HepG2 (cell line): ENCODE results near the gene LTK. TPM values are rescaled to one million over a fixed set of nuclear protein-coding genes. Genes with fewer than 3 reads are reported as not detected.

ENCODE experiments used
- CCAR2 ChIP-seq: fragments of 200-400 bp; formaldehyde crosslinking; optimal IDR thresholded peaks from 2 replicates; pipeline ENCODE3; 2018; ENCODE audit warnings: low read depth, mild to moderate bottlenecking, low read length, moderate library complexity
- CEBPB ChIP-seq: IDR thresholded peaks from 2 replicates; pipeline ENCODE4 v1.6.1; 2011; ENCODE audit warnings: low read depth, low read length, improper control_type of control experiment, borderline replicate concordance
- NCOA5 ChIP-seq: sonication (generic); formaldehyde crosslinking; IDR thresholded peaks from 2 replicates; pipeline ENCODE4 v1.4.0; 2020; ENCODE audit warnings: missing genetic modification reagents
- POLR2AphosphoS5 ChIP-seq: IDR thresholded peaks from 2 replicates; pipeline ENCODE4 v1.6.1; 2012; ENCODE audit warnings: low read depth, low read length
- PRDM15 ChIP-seq: sonication (generic); formaldehyde crosslinking; IDR thresholded peaks from 2 replicates; pipeline ENCODE4 v1.4.0; 2020; ENCODE audit warnings: missing genetic modification reagents
- SALL2 ChIP-seq: sonication (generic); formaldehyde crosslinking; IDR thresholded peaks from 2 replicates; pipeline ENCODE4 v1.8.1; 2023; ENCODE audit warnings: mild to moderate bottlenecking, missing genetic modification reagents, inconsistent platforms
- STAT6 ChIP-seq: sonication (generic); formaldehyde crosslinking; IDR thresholded peaks from 2 replicates; pipeline ENCODE4 v1.4.0; 2020; ENCODE audit warnings: missing genetic modification reagents, mild to moderate bottlenecking, borderline replicate concordance
- TARDBP ChIP-seq: sonication (generic); formaldehyde crosslinking; IDR thresholded peaks from 2 replicates; pipeline ENCODE4 v1.8.0; 2022; ENCODE audit warnings: mild to moderate bottlenecking, missing genetic modification reagents
- XBP1 ChIP-seq: sonication (generic); formaldehyde crosslinking; IDR thresholded peaks from 2 replicates; pipeline ENCODE4 v1.5.0; 2020; ENCODE audit warnings: missing genetic modification reagents
- ZBTB46 ChIP-seq: sonication (generic); formaldehyde crosslinking; IDR thresholded peaks from 2 replicates; pipeline ENCODE4 v1.4.0; 2020; ENCODE audit warnings: mild to moderate bottlenecking, missing genetic modification reagents, borderline replicate concordance
- ZNF350 ChIP-seq: sonication (generic); formaldehyde crosslinking; IDR thresholded peaks from 2 replicates; pipeline ENCODE4 v1.4.0; 2020; ENCODE audit warnings: mild to moderate bottlenecking, low read depth, missing genetic modification reagents, borderline replicate concordance
- ZNF567 ChIP-seq: sonication (generic); formaldehyde crosslinking; IDR thresholded peaks from 2 replicates; pipeline ENCODE4 v1.8.1; 2023; ENCODE audit warnings: mild to moderate bottlenecking, missing genetic modification reagents, borderline replicate concordance
- polyA plus RNA-seq, 8 experiments: library from polyadenylated mRNA; depleted of rRNA in 3 of 8; stranded (reverse) in 7 of 8; unstranded in 1 of 8; fragments of >200 nt; fragmentation: Illumina TruSeq in 4 of 8; extraction: Trizol in 4 of 8; gene quantifications; 2 replicates each; pipeline versions ENCODE4 v1.2.1 to v1.2.3, GENCODE V29; 2011 to 2016; ENCODE audit warnings: low read depth in 4 of 8, missing spikeins in 1 of 8, mixed read lengths in 1 of 8; ENCODE audit not compliant: insufficient read depth in 1 of 8
- total RNA-seq, 5 experiments: library from RNA; depleted of rRNA; stranded (reverse); fragments of >200 nt; fragmentation: Illumina TruSeq; extraction: Trizol; gene quantifications; 2 replicates each; pipeline ENCODE4 v1.2.3, GENCODE V29; 2016; ENCODE audit warnings: low read depth in 1 of 5
- TF ChIP-seq, protein P1 (sequence below): sonication (generic); formaldehyde crosslinking; IDR thresholded peaks from 2 replicates; pipeline ENCODE4 v1.9.0; 2021; ENCODE audit warnings: missing genetic modification reagents, borderline replicate concordance
- TF ChIP-seq, protein P2 (sequence below): IDR thresholded peaks from 2 replicates; pipeline ENCODE4 v1.6.1; 2016; ENCODE audit warnings: low read depth, borderline replicate concordance
- TF ChIP-seq, protein P3 (sequence below): sonication (generic); formaldehyde crosslinking; IDR thresholded peaks from 2 replicates; pipeline ENCODE4 v1.4.0; 2020; ENCODE audit warnings: missing genetic modification reagents, low read depth, mild to moderate bottlenecking, borderline replicate concordance

LTK gene
- total and polyA plus RNA-seq, 2 of the 13 experiments (the other 11 are each of a cell fraction or from before 2014, with no cell fraction given), result 0.01 TPM; not detected in 1

GRCh38 chr15:41557673-41558399 is 44.2 kb upstream of the LTK start (continued):
- TF ChIP-seq STAT6 (CRISPR knock-in tag) (no peak), XBP1 (CRISPR knock-in tag) (no peak), POLR2AphosphoS5 (no peak), ZBTB46 (CRISPR knock-in tag) (no peak), CEBPB (no peak), ZNF350 (no peak), ZNF567 (CRISPR knock-in tag) (no peak), PRDM15 (CRISPR knock-in tag) (no peak), CCAR2 (no peak), NCOA5 (no peak), TARDBP (CRISPR knock-in tag) (peak; percentile 36; the same call in 1 of the 2 replicates), SALL2 (CRISPR knock-in tag) (no peak)
- TF ChIP-seq, protein P1, sequence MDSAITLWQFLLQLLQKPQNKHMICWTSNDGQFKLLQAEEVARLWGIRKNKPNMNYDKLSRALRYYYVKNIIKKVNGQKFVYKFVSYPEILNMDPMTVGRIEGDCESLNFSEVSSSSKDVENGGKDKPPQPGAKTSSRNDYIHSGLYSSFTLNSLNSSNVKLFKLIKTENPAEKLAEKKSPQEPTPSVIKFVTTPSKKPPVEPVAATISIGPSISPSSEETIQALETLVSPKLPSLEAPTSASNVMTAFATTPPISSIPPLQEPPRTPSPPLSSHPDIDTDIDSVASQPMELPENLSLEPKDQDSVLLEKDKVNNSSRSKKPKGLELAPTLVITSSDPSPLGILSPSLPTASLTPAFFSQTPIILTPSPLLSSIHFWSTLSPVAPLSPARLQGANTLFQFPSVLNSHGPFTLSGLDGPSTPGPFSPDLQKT, result no peak
- TF ChIP-seq, protein P2, sequence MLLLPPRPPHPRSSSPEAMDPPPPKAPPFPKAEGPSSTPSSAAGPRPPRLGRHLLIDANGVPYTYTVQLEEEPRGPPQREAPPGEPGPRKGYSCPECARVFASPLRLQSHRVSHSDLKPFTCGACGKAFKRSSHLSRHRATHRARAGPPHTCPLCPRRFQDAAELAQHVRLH (CRISPR knock-in tag), result peak; percentile 48; the same call in 1 of the 2 replicates
- TF ChIP-seq, protein P3, sequence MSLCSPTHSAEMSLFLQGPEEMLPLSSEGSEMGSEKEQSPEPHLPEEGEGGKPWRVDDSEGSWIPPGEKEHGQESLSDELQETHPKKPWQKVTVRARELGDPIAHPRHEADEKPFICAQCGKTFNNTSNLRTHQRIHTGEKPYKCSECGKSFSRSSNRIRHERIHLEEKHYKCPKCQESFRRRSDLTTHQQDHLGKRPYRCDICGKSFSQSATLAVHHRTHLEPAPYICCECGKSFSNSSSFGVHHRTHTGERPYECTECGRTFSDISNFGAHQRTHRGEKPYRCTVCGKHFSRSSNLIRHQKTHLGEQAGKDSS (CRISPR knock-in tag), result no peak
